Hepatocyte (in vitro differentiated cells): ENCODE data around the gene LARP4B. TPM values are rescaled to one million over a fixed set of nuclear protein-coding genes. Genes with fewer than 3 reads are reported as not detected.

Experiments used
- DNase-seq: peaks from one replicate; pipeline ENCODE4 v3.0.0-alpha.2; 2016; ENCODE audit warnings: low spot score
- H2AFZ ChIP-seq: fragments of 200-600 bp; sonication (generic); 2 replicates; pipeline ENCODE4 v1.6.0; 2016; ENCODE audit warnings: antibody characterized with exemption, mild to moderate bottlenecking
- H3K27ac ChIP-seq: fragments of 200-600 bp; sonication (generic); 2 replicates; pipeline ENCODE4 v1.5.1; 2016; ENCODE audit warnings: mild to moderate bottlenecking
- H3K27me3 ChIP-seq: fragments of 200-600 bp; sonication (generic); 2 replicates; pipeline ENCODE4 v1.6.1; 2016
- H3K36me3 ChIP-seq: fragments of 200-600 bp; sonication (generic); replicated peaks from 2 replicates; pipeline ENCODE4 v1.5.1; 2016; ENCODE audit warnings: low read depth; ENCODE audit not compliant: insufficient read depth
- H3K4me1 ChIP-seq: fragments of 200-600 bp; sonication (generic); 2 replicates; pipeline ENCODE4 v1.5.1; 2016; ENCODE audit warnings: mild to moderate bottlenecking, moderate library complexity; ENCODE audit not compliant: insufficient read depth
- H3K4me2 ChIP-seq: fragments of 200-600 bp; sonication (generic); 2 replicates; pipeline ENCODE4 v1.6.0; 2016
- H3K4me3 ChIP-seq: fragments of 200-600 bp; sonication (generic); 2 replicates; pipeline ENCODE4 v1.5.1; 2016; ENCODE audit warnings: mild to moderate bottlenecking
- H3K79me2 ChIP-seq: fragments of 200-600 bp; sonication (generic); 2 replicates; pipeline ENCODE4 v1.6.0; 2017; ENCODE audit warnings: mild to moderate bottlenecking
- H3K9me2 ChIP-seq: fragments of 200-600 bp; sonication (generic); replicated peaks from 2 replicates; pipeline ENCODE4 v1.6.0; 2017; ENCODE audit warnings: mild to moderate bottlenecking; ENCODE audit not compliant: insufficient read depth
- H3K9me3 ChIP-seq: fragments of 200-600 bp; sonication (generic); 2 replicates; pipeline ENCODE4 v1.5.1; 2016; ENCODE audit warnings: low read depth, mild to moderate bottlenecking
- H4K20me1 ChIP-seq: fragments of 200-600 bp; sonication (generic); 2 replicates; pipeline ENCODE4 v1.6.0; 2016; ENCODE audit warnings: mild to moderate bottlenecking; ENCODE audit not compliant: insufficient read depth, poor library complexity, severe bottlenecking
- CTCF ChIP-seq: fragments of 200-600 bp; sonication (generic); IDR thresholded peaks from 2 replicates; pipeline ENCODE4 v1.5.1; 2016; ENCODE audit warnings: antibody characterized with exemption, mild to moderate bottlenecking; ENCODE audit not compliant: poor library complexity
- EZH2 ChIP-seq: fragments of 200-600 bp; sonication (generic); IDR thresholded peaks from 2 replicates; pipeline ENCODE4 v1.6.1; 2016; ENCODE audit warnings: antibody characterized with exemption, mild to moderate bottlenecking, borderline replicate concordance
- EZH2phosphoT487 ChIP-seq: fragments of 200-600 bp; sonication (generic); IDR thresholded peaks from one replicate; pipeline ENCODE4 v1.6.1; 2018; ENCODE audit warnings: antibody characterized with exemption, mild to moderate bottlenecking, low read depth, moderate library complexity; ENCODE audit not compliant: unreplicated experiment, severe bottlenecking
- WGBS: methylation state at CpG from one replicate; pipeline ENCODE4 v1.1.6; 2016; ENCODE audit warnings: low lambda C conversion rate; ENCODE audit errors: missing lambda C conversion rate; 5-methylcytosine and 5-hydroxymethylcytosine counted together
- polyA plus RNA-seq: library from polyadenylated mRNA; unstranded; fragments of >200 nt; fragmentation: Nextera tagmentation; extraction: Ambion mirVana; gene quantifications from 2 replicates; pipeline ENCODE4 v1.2.1, GENCODE V29; 2016
- total RNA-seq: library from RNA; depleted of rRNA; stranded (reverse); fragments of >200 nt; gene quantifications from 2 replicates; pipeline ENCODE4 v1.2.3, GENCODE V29; 2014

Gene LARP4B
- total and polyA plus RNA-seq, 2 experiments from 2014 or later, result 28.4 to 43.4 TPM

DNA sequence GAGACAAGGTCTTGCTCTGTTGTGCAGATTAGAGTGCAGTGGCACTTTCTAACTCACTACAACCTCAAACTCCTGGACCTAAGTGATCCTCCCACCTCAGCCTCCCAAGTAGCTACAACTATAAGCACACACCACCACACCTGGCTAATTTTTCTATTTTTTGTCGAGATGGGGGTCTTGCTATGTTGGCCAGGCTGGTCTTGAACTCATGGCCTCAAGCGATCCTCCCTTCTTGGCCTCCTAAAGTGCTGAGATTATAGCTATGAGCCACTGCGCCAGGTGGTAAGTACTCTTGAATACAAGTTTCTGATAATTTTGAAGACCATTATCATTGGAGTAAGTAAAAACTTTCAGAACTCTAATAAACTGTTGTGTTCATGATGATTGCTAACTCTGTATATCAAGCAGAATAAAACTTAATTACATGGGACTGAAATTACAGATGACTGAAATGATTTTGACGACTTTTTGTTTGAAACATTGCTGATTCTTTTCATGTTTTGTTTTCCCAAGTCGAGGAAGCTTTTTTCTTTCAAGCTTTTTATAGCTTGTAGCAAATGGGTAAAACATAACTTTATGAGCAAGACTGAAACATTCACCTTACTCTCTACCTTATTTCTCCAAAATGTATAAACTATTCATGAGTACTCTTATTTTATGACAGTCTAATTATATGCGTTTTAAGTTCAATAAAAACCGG is 14.6 kb downstream of the LARP4B start:
- H3K4me2 ChIP-seq, result no peak overlapping the region
- H3K27me3 ChIP-seq, result no peaks in the 10 kb centered on the region
- H3K79me2 ChIP-seq, result peaks cover 100% of the 10 kb centered on the region
- H4K20me1 ChIP-seq, result peaks cover 80% of the 10 kb centered on the region
- H3K4me1 ChIP-seq, result peaks cover 8% of the 10 kb centered on the region
- H2AFZ ChIP-seq, result no peak overlapping the region
- no peaks in the 10 kb centered on the region for H3K9me2 ChIP-seq
- no peaks in the 10 kb centered on the region for H3K36me3 ChIP-seq
- TF ChIP-seq CTCF, result no peak
- no peak for TF ChIP-seq EZH2
- TF ChIP-seq EZH2phosphoT487, result no peak
- no peak for DNase-seq
- peak overlapping the region; percentile 18 for H3K27ac ChIP-seq
- no peaks in the 10 kb centered on the region for H3K9me3 ChIP-seq
- H3K4me3 ChIP-seq, result no peak overlapping the region
- WGBS, result 80% methylated on average over 7 of the region's 7 CpGs

DNA sequence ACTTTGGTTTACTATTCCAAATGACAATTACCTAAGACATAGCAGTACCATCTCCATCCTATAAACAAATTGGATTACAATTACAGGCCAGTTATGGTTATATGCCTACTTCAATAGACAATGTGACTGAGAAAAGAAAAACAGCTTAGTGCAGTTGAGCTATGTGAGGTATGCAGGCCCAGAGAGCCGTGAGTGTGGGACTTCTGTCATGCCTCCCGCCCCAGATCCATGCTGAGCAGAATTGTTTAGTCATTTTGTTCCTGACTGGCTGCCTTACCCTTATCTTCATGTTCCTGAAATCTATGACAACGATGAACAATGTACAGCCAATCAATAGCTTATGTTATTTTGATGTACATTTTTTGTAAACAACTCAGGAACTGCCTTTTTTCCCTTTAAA is 21.7 kb downstream of the LARP4B start:
- Histone ChIP-seq H3K4me1 (peaks cover 7% of the 10 kb centered on the region), H3K9me2 (no peaks in the 10 kb centered on the region), H3K27ac (peak overlapping the region; percentile 59), H3K36me3 (no peaks in the 10 kb centered on the region), H3K9me3 (no peaks in the 10 kb centered on the region), H3K4me3 (no peak overlapping the region), H4K20me1 (peaks cover 43% of the 10 kb centered on the region), H2AFZ (no peak overlapping the region), H3K4me2 (no peak overlapping the region), H3K79me2 (peaks cover 100% of the 10 kb centered on the region), H3K27me3 (no peaks in the 10 kb centered on the region)
- WGBS, result 39% methylated on average over 3 of the region's 3 CpGs
- no peak for DNase-seq
- TF ChIP-seq CTCF, result no peak
- no peak for TF ChIP-seq EZH2
- TF ChIP-seq EZH2phosphoT487, result no peak

GRCh38 chr10:905972-906371 is 25.5 kb downstream of the LARP4B start:
- Histone ChIP-seq H4K20me1 (peaks cover 37% of the 10 kb centered on the region), H3K4me2 (no peak overlapping the region), H3K4me1 (peaks cover 5% of the 10 kb centered on the region), H3K27me3 (no peaks in the 10 kb centered on the region), H3K9me3 (no peaks in the 10 kb centered on the region), H2AFZ (no peak overlapping the region), H3K27ac (no peak overlapping the region), H3K9me2 (no peaks in the 10 kb centered on the region), H3K36me3 (no peaks in the 10 kb centered on the region), H3K79me2 (peaks cover 100% of the 10 kb centered on the region), H3K4me3 (no peak overlapping the region)
- DNase-seq, result no peak
- no peak for TF ChIP-seq EZH2phosphoT487
- no peak for TF ChIP-seq EZH2
- no peak for TF ChIP-seq CTCF
- 88% methylated on average over 1 of the region's 1 CpG for WGBS
